Common myeloid progenitor, CD34-positive (primary cell): ENCODE measurements around the gene LAMA3.

Experiments used
- CTCF ChIA-PET: fragments of 350-600 bp; sonication (Branson Sonifier 250); formaldehyde crosslinking; loops from one replicate; lab custom pipeline; 2021; ENCODE audit warnings: antibody characterized with exemption; lab: Charles Lee
- POLR2A ChIA-PET: fragments of 350-600 bp; sonication (Branson Sonifier 250); formaldehyde crosslinking; loops from one replicate; lab custom pipeline; 2021; ENCODE audit warnings: antibody characterized with exemption; lab: Charles Lee
- DNase-seq, 3 donors: peaks; one replicate each; pipeline versions ENCODE4 v3.0.0 to v3.0.0-alpha.2; 2013
- H3K27ac ChIP-seq, 2 experiments: 1 replicate in 1 of 2; 2 replicates in 1 of 2; pipeline ENCODE4 v1.7.0; 2013; ENCODE audit warnings: inconsistent platforms in 2 of 2, low read length in 2 of 2, mild to moderate bottlenecking in 2 of 2, low read depth in 1 of 2, moderate library complexity in 1 of 2; ENCODE audit not compliant: severe bottlenecking in 2 of 2, insufficient read depth in 1 of 2, poor library complexity in 1 of 2
- H3K27me3 ChIP-seq, 5 experiments: replicated peaks in 2 of 5; 1 replicate in 3 of 5; 2 replicates in 2 of 5; pipeline versions ENCODE4 v1.6.1 to v1.7.0; 2013; ENCODE audit warnings: low read length in 4 of 5, mild to moderate bottlenecking in 2 of 5, moderate library complexity in 2 of 5, inconsistent platforms in 1 of 5; ENCODE audit not compliant: insufficient read depth in 5 of 5, control insufficient read depth in 4 of 5
- H3K36me3 ChIP-seq, 4 experiments: 1 replicate in 2 of 4; 2 replicates in 2 of 4; pipeline versions ENCODE4 v1.6.1 to v1.7.0; 2013; ENCODE audit warnings: low read length in 3 of 4, control low read depth in 1 of 4, mild to moderate bottlenecking in 1 of 4; ENCODE audit not compliant: control insufficient read depth in 4 of 4, insufficient read depth in 4 of 4
- H3K4me1 ChIP-seq, 4 experiments: 1 replicate in 3 of 4; 2 replicates in 1 of 4; pipeline versions ENCODE4 v1.6.1 to v1.7.1; 2013; ENCODE audit warnings: low read length in 3 of 4, mild to moderate bottlenecking in 3 of 4, control low read depth in 1 of 4, inconsistent platforms in 1 of 4, moderate library complexity in 1 of 4; ENCODE audit not compliant: control insufficient read depth in 4 of 4, insufficient read depth in 4 of 4; ENCODE audit errors: control extremely low read depth in 1 of 4
- H3K4me3 ChIP-seq, 7 experiments: 1 replicate in 4 of 7; 2 replicates in 3 of 7; pipeline versions ENCODE4 v1.5.1 to v1.7.0; 2013; ENCODE audit warnings: mild to moderate bottlenecking in 7 of 7, low read length in 6 of 7, moderate library complexity in 6 of 7, inconsistent platforms in 2 of 7, low read depth in 2 of 7, control low read depth in 1 of 7; ENCODE audit not compliant: insufficient read depth in 4 of 7, control insufficient read depth in 1 of 7; ENCODE audit errors: extremely low read depth in 1 of 7
- H3K9me3 ChIP-seq, 5 experiments: 1 replicate in 4 of 5; 2 replicates in 1 of 5; pipeline versions ENCODE4 v1.6.1 to v1.7.1; 2013; ENCODE audit warnings: low read length in 4 of 5, mild to moderate bottlenecking in 2 of 5, inconsistent platforms in 1 of 5, low read depth in 1 of 5, moderate library complexity in 1 of 5; ENCODE audit not compliant: control insufficient read depth in 4 of 5, insufficient read depth in 2 of 5; ENCODE audit errors: control extremely low read depth in 1 of 5
- WGBS: methylation state at CpG from one replicate; pipeline ENCODE4 v1.1.5; 2013; ENCODE audit not compliant: insufficient coverage; 5-methylcytosine and 5-hydroxymethylcytosine counted together

The LAMA3 gene

DNA sequence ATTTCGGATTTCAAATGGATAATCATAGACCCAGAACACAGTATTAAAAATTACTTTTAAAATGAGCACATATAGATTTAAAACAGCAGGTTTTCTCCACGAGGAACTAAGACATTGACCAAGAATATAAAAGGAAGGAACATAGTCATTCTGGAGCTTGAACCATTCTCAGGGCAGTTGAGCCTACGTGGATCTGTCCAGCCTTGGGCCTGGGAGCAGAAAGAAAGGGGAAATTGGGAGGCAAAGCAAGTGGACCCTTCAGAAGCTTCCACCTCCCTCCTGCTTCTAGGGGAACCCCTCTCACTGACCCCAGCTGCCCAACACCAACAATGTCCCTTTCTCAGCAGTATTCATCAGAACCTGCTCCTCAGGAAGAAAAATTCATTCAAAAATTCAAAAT lies 293.9 kb downstream of the LAMA3 start:
- no peak for DNase-seq
- H3K9me3 ChIP-seq = no peaks in the 10 kb centered on the region
- H3K27ac ChIP-seq = no peak overlapping the region
- H3K4me3 ChIP-seq = no peak overlapping the region
- H3K36me3 ChIP-seq = no peaks in the 10 kb centered on the region
- ChIA-PET POLR2A (no interaction called here), CTCF (no interaction called here)
- no peaks in the 10 kb centered on the region for H3K27me3 ChIP-seq
- H3K4me1 ChIP-seq = peaks cover 0 to 6% (median 0%) of the 10 kb centered on the region in 4 experiments
- WGBS = 71% methylated on average over 2 of the region's 3 CpGs

- no peaks in the 10 kb centered on the region for H3K36me3 ChIP-seq
These were observed 297.5 kb downstream of the LAMA3 start for GRCh38 chr18:23986600-23987359.

DNA sequence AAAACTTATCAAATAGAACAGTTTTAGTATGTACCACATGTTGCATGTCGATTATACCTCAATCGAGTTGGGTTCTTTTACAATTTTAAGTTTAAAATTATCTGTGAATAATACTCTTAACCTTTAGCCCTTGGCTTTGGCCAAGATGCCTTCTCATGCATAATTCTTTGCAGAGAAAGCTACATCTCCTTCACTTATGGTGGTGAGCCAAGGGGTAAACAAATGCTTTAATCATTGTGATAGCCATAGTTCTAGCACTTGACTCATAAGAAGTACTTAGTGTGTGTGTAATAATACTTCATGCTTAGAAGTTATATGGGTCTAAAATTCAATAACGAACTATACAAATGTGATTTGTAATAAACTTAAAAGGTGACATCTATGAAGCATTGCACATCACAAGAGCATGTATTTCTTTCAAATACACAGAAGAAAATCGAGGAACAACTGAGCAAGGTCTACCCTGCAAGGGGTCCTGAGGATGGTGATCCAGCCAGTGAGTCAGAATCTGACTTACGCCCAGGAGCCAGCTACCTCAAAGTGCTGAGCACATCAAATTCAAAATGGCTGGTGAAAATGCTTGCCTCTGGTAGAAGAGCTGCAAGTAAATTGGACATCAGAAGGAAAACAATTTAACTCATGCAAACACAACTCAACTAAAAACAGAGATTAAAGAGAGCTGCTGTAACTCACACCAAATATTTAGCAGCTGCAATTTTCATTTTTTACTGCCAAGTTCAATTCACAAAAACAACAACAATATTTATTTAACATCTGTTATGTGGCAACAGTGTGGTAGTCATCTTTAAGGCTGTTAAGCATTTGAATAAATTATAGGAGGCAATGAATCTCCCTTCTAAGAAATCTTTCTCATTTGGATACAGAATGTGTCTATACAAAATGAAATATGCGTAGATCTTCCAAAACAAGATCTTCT lies 301.5 kb downstream of the LAMA3 start:
- H3K9me3 ChIP-seq = no peaks in the 10 kb centered on the region
- H3K36me3 ChIP-seq = no peaks in the 10 kb centered on the region
- CTCF ChIA-PET = interaction anchor here (1.0 to 1.1 kb wide), 2 partner anchors 11 to 22 kb away, joined by 3 read pairs; no protein-coding TSS in a partner anchor
- no peak for DNase-seq
- H3K4me1 ChIP-seq = no peaks in the 10 kb centered on the region
- H3K4me3 ChIP-seq = no peak overlapping the region
- POLR2A ChIA-PET = no interaction called here
- H3K27me3 ChIP-seq = no peaks in the 10 kb centered on the region
- 100% methylated on average over 2 of the region's 6 CpGs for WGBS
- no peak overlapping the region for H3K27ac ChIP-seq

More at GRCh38 chr18:23986600-23987359, 297.5 kb downstream of the LAMA3 start:
- no peak for DNase-seq
- POLR2A ChIA-PET = no interaction called here
- Histone ChIP-seq H3K9me3 (no peaks in the 10 kb centered on the region), H3K4me3 (no peak overlapping the region), H3K4me1 (no peaks in the 10 kb centered on the region), H3K27me3 (no peaks in the 10 kb centered on the region), H3K27ac (no peak overlapping the region)
- CTCF ChIA-PET = no interaction called here

DNA sequence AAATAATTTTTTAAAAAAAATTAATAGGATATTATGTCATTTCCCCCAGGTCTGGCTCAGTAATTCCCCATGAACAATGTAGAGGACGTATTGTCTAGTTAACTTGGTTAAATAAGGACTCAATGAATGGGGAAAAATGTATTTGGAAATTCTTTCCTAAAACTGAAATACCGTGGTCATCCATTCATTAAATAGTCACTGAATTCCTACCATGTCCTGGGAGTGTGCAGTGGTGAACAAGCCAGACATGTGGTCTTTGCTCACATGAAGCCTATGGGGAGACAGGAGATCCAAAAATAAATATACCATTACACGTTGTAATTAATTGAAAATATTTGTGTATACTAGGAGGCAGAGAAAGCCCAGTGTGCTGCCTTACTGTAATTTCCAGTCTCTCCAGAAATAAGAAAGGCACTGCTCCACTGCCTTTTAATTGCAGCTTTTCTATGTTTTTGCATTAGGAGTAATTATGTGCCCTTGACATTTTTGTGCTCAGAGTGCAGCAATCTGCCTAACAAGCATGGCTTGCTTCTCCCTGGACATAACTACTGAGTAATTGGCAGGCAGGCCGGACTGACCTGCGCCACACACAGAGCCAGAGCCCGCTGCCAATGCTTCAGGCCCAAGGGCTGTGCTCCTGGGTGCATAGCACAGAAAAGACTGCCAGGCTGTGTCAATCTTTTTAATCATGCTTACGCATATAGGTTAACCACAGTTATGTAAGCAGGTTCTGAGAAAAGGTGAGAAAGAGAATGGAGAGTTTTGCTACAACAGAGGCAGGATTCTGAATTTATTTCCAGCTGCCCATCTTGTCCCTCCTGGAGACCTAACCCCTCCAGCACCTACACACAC lies 303.1 kb downstream of the LAMA3 start:
- ChIA-PET CTCF (no interaction called here), POLR2A (no interaction called here)
- H3K4me3 ChIP-seq = no peak overlapping the region

GRCh38 chr18:23992941-23993280 lies 303.7 kb downstream of the LAMA3 start:
- Histone ChIP-seq H3K36me3 (no peaks in the 10 kb centered on the region), H3K4me1 (no peaks in the 10 kb centered on the region), H3K27me3 (no peaks in the 10 kb centered on the region), H3K27ac (no peak overlapping the region), H3K4me3 (no peak overlapping the region), H3K9me3 (no peaks in the 10 kb centered on the region)
- no peak for DNase-seq
- ChIA-PET CTCF (no interaction called here), POLR2A (no interaction called here)
- no CpG with 5 or more reads among the region's 2 CpGs for WGBS

More for the DNA sequence above, 303.1 kb downstream of the LAMA3 start:
- H3K4me1 ChIP-seq = no peaks in the 10 kb centered on the region
- H3K36me3 ChIP-seq = no peaks in the 10 kb centered on the region
- no peak for DNase-seq
- H3K27me3 ChIP-seq = no peaks in the 10 kb centered on the region
- H3K9me3 ChIP-seq = no peaks in the 10 kb centered on the region
- no peak overlapping the region for H3K27ac ChIP-seq
- WGBS = 98% methylated on average over 4 of the region's 7 CpGs

DNA sequence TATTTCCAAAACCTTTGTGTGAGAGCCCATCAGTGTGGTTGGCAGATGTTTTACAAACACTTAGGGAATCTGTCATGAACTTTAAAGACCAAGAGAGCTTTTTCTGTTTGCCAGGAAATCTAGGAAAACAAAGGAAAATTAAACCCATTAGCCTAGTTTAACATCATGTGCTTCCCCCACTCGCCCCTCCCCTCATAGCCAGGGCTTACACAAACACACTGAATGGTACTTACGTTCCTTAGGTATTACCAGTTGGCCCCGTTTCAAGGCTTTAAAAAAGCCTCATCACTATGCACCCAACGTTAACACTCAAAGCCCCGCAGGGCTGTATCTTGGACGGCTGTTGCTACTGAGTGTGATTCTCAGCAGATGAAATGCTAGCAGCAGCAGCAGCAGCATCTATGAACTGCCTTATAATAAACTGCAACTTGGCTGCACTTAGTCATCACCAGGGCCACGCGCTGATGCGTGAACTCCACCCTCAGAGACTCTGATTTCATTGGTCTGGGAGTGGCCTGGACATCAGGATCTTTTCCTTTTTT lies 305.2 kb downstream of the LAMA3 start:
- Histone ChIP-seq H3K27me3 (no peaks in the 10 kb centered on the region), H3K9me3 (no peaks in the 10 kb centered on the region), H3K4me3 (no peak overlapping the region), H3K4me1 (no peaks in the 10 kb centered on the region), H3K36me3 (no peaks in the 10 kb centered on the region), H3K27ac (no peak overlapping the region)
- CTCF ChIA-PET = interaction anchor here (1.2 kb wide), 1 partner anchor 21 kb away, joined by 3 read pairs; no protein-coding TSS in a partner anchor
- POLR2A ChIA-PET = interaction anchor here (0.6 kb wide), 1 partner anchor 93 kb away, joined by 3 read pairs; no protein-coding TSS in a partner anchor
- no peak for DNase-seq
- 92% methylated on average over 9 of the region's 9 CpGs for WGBS
